Sigmoid colon (tissue), 4 donors: ENCODE results near the gene ZNF180.
"Not testable (repeated sequence)": the region's sequence is repeated elsewhere in the genome, so short reads cannot be mapped to it uniquely, and the experiment has no call there.

Experiments used
- EP300 ChIP-seq, 4 donors: sonication (generic); formaldehyde crosslinking; IDR thresholded peaks; one replicate each; pipeline ENCODE4 v1.6.1; 2017; ENCODE audit warnings: antibody characterized with exemption in 4 of 4
- POLR2A ChIP-seq, 2 donors: fragments of 450-650 bp; IDR thresholded peaks; one replicate each; pipeline ENCODE4 v1.6.1; 2016; ENCODE audit warnings: antibody characterized with exemption in 2 of 2, mild to moderate bottlenecking in 2 of 2, moderate library complexity in 2 of 2
- TF ChIP-seq, protein P1 (sequence below), 4 experiments: fragments of 450-650 bp in 3 of 4; fragments of 200-600 bp in 1 of 4; IDR thresholded peaks; one replicate each; pipeline ENCODE4 v1.5.1; 2016 to 2019; ENCODE audit warnings: antibody characterized with exemption in 4 of 4, mild to moderate bottlenecking in 3 of 4, moderate library complexity in 2 of 4

DNA sequence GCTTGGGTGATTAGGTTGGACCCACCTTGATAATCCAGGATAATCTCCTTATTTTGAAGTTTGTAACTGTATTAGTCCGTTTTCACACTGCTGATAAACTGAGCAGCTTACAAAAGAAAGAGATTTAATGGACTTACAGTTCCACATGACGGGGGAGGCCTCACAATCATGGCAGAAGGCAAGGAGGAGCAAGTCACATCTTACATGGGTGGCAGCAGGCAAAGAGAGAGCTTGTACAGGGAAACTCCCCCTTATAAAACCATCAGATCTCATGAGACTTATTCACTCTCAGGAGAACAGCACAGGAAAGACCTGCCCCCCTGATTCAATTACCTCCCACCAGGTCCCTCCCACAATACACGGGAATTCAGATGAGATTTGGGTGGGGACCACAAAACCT, 35.0 kb upstream of the ZNF180 start:
- TF ChIP-seq, protein P1, sequence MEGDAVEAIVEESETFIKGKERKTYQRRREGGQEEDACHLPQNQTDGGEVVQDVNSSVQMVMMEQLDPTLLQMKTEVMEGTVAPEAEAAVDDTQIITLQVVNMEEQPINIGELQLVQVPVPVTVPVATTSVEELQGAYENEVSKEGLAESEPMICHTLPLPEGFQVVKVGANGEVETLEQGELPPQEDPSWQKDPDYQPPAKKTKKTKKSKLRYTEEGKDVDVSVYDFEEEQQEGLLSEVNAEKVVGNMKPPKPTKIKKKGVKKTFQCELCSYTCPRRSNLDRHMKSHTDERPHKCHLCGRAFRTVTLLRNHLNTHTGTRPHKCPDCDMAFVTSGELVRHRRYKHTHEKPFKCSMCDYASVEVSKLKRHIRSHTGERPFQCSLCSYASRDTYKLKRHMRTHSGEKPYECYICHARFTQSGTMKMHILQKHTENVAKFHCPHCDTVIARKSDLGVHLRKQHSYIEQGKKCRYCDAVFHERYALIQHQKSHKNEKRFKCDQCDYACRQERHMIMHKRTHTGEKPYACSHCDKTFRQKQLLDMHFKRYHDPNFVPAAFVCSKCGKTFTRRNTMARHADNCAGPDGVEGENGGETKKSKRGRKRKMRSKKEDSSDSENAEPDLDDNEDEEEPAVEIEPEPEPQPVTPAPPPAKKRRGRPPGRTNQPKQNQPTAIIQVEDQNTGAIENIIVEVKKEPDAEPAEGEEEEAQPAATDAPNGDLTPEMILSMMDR (IDR thresholded peaks at IDR 0.05) = not testable (repeated sequence)
- not testable (repeated sequence) for TF ChIP-seq EP300, POLR2A (IDR thresholded peaks at IDR 0.05)
